Esophagus (tissue), 2 donors: Measurements from ENCODE around the gene ALPG. TPM values are rescaled to one million over a fixed set of nuclear protein-coding genes. Genes with fewer than 3 reads are reported as not detected.
"Not testable (repeated sequence)": the region's sequence is repeated elsewhere in the genome, so short reads cannot be mapped to it uniquely, and the experiment has no call there.

ENCODE experiments used
- H3K27ac ChIP-seq, 2 donors: one replicate each; pipeline ENCODE4 v1.5.1; 2013; ENCODE audit warnings: low read depth in 2 of 2, mild to moderate bottlenecking in 2 of 2, inconsistent platforms in 1 of 2, low read length in 1 of 2, moderate library complexity in 1 of 2
- H3K27me3 ChIP-seq, 2 donors: one replicate each; pipeline ENCODE4 v1.6.1; 2013; ENCODE audit warnings: low read length in 2 of 2, control low read depth in 1 of 2, mild to moderate bottlenecking in 1 of 2; ENCODE audit not compliant: insufficient read depth in 2 of 2, control insufficient read depth in 1 of 2
- H3K36me3 ChIP-seq, 2 donors: one replicate each; pipeline ENCODE4 v1.6.1; 2013; ENCODE audit warnings: low read length in 1 of 2; ENCODE audit not compliant: control insufficient read depth in 2 of 2, insufficient read depth in 2 of 2
- H3K4me1 ChIP-seq, 2 donors: one replicate each; pipeline ENCODE4 v1.6.1; 2013; ENCODE audit warnings: low read length in 1 of 2; ENCODE audit not compliant: control insufficient read depth in 2 of 2, insufficient read depth in 2 of 2
- H3K4me3 ChIP-seq, 2 donors: one replicate each; pipeline ENCODE4 v1.5.1; 2013; ENCODE audit warnings: low read length in 2 of 2, mild to moderate bottlenecking in 2 of 2, low read depth in 1 of 2, moderate library complexity in 1 of 2
- H3K9me3 ChIP-seq, 2 donors: one replicate each; pipeline ENCODE4 v1.6.1; 2013; ENCODE audit warnings: mild to moderate bottlenecking in 2 of 2, low read depth in 1 of 2, low read length in 1 of 2, moderate library complexity in 1 of 2; ENCODE audit not compliant: control insufficient read depth in 2 of 2, insufficient read depth in 1 of 2
- WGBS, 2 donors: extraction: QIAGEN DNeasy Blood & Tissue Kit; methylation state at CpG; one replicate each; pipeline ENCODE4 v1.1.7; 2013; 5-methylcytosine and 5-hydroxymethylcytosine counted together
- polyA plus RNA-seq, 2 donors: library from polyadenylated mRNA; stranded (reverse); fragments of 200-250 nt; gene quantifications; one replicate each; pipeline ENCODE4 v1.2.3, GENCODE V29; 2013
- donor health status: healthy with polysubstance abuse.
- donor health status: Bipolar disorder and iron deficiency.

ALPG gene
- polyA plus RNA-seq, 2 donors: not detected

DNA sequence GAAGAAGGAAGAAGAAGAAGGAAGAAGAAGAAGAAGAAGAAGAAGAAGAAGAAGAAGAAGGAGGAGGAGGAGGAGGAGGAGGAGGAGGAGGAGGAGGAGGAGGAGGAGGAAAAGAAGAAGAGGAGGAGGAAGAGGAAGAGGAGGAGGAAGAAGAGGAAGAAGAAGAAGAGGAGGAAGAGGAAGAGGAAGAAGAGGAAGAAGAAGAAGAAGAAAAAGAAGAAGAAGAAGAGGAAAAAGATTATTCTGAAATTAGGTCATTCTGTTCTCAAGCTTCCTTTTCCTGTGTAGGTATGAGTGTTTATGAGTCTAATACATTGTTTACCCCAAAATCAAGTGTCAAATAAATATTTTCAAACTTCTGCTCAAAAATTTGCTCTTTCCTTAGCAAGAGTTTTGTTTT is 21.6 kb upstream of the ALPG start:
- H3K9me3 ChIP-seq, H3K4me3 ChIP-seq, H3K36me3 ChIP-seq, H3K27ac ChIP-seq, H3K4me1 ChIP-seq: not testable (repeated sequence)
- H3K27me3 ChIP-seq: peaks cover 6 to 31% of the 10 kb centered on the region in 2 donors

- Histone ChIP-seq H3K27me3 (peaks cover 6 to 31% of the 10 kb centered on the region in 2 donors), H3K27ac (no peak overlapping the region), H3K9me3 (peaks cover 0 to 2% of the 10 kb centered on the region in 2 donors), H3K36me3 (no peaks in the 10 kb centered on the region), H3K4me1 (peaks cover 7 to 8% of the 10 kb centered on the region in 2 donors), H3K4me3 (no peak overlapping the region)
- 18 to 19% methylated on average over 24 of the region's 24 CpGs for WGBS, 2 donors
Measured at GRCh38 chr2:232385660-232386489, 20.8 kb upstream of the ALPG start.

DNA sequence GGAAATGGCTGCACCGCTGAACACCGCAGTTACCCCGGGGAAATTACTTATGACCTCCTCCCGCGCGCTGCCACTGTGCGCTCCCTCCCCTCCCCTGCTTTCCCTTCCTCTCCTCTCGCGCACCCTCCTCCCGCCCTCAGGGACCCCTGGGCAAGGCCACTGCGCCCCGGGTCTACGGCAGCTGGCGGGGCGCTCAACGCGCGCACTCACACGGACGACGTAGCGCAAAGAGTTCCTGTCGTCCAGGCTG is 20.2 kb upstream of the ALPG start:
- Histone ChIP-seq H3K36me3 (no peaks in the 10 kb centered on the region), H3K4me1 (peaks cover 7 to 8% of the 10 kb centered on the region in 2 donors), H3K27me3 (peaks cover 6 to 31% of the 10 kb centered on the region in 2 donors), H3K27ac (no peak overlapping the region), H3K9me3 (peaks cover 0 to 2% of the 10 kb centered on the region in 2 donors), H3K4me3 (no peak overlapping the region)
- WGBS, 2 donors: 13 to 15% methylated on average over 23 of the region's 23 CpGs

GRCh38 chr2:232386740-232387450 is 19.7 kb upstream of the ALPG start:
- WGBS, 2 donors: 13 to 20% methylated on average over 67 to 75 of the region's 75 CpGs
- Histone ChIP-seq H3K27me3 (peaks cover 6 to 31% of the 10 kb centered on the region in 2 donors), H3K4me1 (peaks cover 7 to 8% of the 10 kb centered on the region in 2 donors), H3K27ac (no peak overlapping the region), H3K4me3 (no peak overlapping the region), H3K9me3 (peaks cover 0 to 2% of the 10 kb centered on the region in 2 donors), H3K36me3 (no peaks in the 10 kb centered on the region)

DNA sequence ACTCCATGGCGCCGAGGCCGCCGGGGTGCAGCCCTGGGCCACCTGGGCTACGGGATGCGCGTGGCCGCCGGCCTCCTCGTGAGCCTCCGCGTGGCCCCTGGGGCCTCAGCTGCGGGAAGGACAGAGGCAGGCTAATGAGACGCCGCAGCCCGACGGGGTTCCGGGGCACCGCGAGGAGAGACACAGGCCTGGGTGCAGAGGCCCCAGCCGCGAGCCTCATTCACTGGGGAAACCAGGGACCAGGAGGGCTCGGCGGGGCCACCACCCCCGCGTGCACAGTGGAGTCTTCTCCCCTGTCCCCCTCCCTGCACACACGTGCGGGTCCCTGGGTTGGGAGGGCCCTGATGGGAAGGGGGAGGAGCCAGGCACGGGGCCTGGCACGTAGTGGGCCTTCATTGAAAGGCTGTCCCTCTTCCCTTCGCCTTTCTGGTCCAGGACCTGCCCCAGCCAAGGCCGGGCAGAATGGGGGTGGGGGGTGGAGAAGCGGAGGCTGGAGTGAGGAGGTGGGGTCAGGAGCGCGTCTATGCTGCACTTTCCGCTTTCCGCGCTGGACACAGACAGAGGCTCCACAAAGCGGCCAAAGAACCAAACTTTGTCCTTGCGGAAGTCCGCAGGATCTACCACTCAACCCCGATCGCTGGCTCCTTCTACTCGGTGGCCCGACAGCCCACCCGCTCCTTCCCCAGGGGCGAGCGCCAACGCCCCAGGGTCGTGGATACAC is 19.0 kb upstream of the ALPG start:
- Histone ChIP-seq H3K27me3 (peaks cover 6 to 26% of the 10 kb centered on the region in 2 donors), H3K27ac (no peak overlapping the region), H3K4me1 (peaks cover 7 to 8% of the 10 kb centered on the region in 2 donors), H3K4me3 (no peak overlapping the region), H3K9me3 (peaks cover 0 to 2% of the 10 kb centered on the region in 2 donors), H3K36me3 (no peaks in the 10 kb centered on the region)
- WGBS, 2 donors: 14 to 17% methylated on average over 47 to 50 of the region's 50 CpGs

DNA sequence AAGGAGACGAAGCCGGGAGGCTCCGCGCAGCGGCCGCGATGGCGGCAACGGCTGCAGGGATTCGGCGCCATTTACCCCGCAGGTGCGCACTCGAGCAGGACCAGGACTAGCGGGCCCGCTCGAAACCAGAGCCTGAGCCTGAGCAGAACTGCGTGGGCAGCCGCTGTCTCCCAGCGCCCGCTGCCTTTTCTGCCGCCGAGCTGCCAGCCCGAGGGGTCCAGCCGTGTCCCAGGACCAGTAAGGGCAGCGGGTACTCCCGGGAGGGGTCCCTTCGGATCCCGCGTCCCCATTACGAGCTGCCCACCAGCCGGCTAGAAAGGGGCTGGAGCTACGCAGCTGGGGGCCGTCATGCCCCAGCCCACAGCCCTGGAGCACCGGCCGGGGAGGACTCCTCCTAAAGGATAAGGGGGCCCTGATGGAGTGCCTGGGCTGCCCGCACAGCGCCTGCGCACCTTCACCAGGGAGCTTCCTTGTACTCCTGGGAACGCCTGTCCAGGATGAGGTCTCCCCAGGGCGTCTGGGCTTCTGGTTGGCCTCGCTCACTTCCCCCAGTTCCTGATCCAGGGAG is 18.2 kb upstream of the ALPG start:
- peaks cover 0 to 2% of the 10 kb centered on the region in 2 donors for H3K9me3 ChIP-seq
- H3K27me3 ChIP-seq: peaks cover 6 to 26% of the 10 kb centered on the region in 2 donors
- peaks cover 7 to 8% of the 10 kb centered on the region in 2 donors for H3K4me1 ChIP-seq
- 13 to 24% methylated on average over 42 of the region's 42 CpGs for WGBS, 2 donors
- H3K36me3 ChIP-seq: no peaks in the 10 kb centered on the region
- no peak overlapping the region for H3K4me3 ChIP-seq
- H3K27ac ChIP-seq: no peak overlapping the region

- no peak overlapping the region for H3K4me3 ChIP-seq
- no peaks in the 10 kb centered on the region for H3K36me3 ChIP-seq
- peaks cover 7 to 8% of the 10 kb centered on the region in 2 donors for H3K4me1 ChIP-seq
- H3K9me3 ChIP-seq: peaks cover 0 to 2% of the 10 kb centered on the region in 2 donors
- H3K27me3 ChIP-seq: peaks cover 6 to 26% of the 10 kb centered on the region in 2 donors
- no peak overlapping the region for H3K27ac ChIP-seq
- 55 to 64% methylated on average over 6 of the region's 6 CpGs for WGBS, 2 donors
Measured at GRCh38 chr2:232389327-232389726, 17.3 kb upstream of the ALPG start.

DNA sequence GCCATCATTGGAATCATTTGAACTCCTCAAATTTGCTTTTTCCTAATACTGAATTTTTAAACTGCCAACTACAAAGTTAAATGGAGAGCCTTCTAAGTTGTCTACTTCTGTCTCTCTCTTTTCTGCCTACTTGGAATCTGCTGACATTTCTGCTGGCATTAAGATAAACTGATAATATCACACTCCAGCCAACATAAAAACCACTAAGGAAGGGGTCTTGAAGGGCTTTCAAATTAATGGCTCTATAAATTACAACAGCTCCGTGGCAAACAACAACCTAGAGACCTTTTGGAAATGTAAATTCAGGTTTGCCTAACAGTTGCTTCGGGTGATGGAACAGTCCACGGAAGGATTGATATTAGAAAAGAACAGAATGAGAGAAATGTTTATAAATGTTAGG is 16.0 kb upstream of the ALPG start:
- H3K4me3 ChIP-seq: no peak overlapping the region
- 30 to 43% methylated on average over 3 of the region's 3 CpGs for WGBS, 2 donors
- H3K9me3 ChIP-seq: peaks cover 0 to 2% of the 10 kb centered on the region in 2 donors
- no peak overlapping the region for H3K27ac ChIP-seq
- H3K36me3 ChIP-seq: no peaks in the 10 kb centered on the region
- H3K4me1 ChIP-seq: peaks cover 7 to 8% of the 10 kb centered on the region in 2 donors
- peaks cover 6 to 24% of the 10 kb centered on the region in 2 donors for H3K27me3 ChIP-seq

- 94 to 95% methylated on average over 8 of the region's 8 CpGs for WGBS, 2 donors
- Histone ChIP-seq H3K4me3 (no peak overlapping the region), H3K4me1 (no peaks in the 10 kb centered on the region), H3K36me3 (no peaks in the 10 kb centered on the region), H3K27me3 (peaks cover 0 to 2% of the 10 kb centered on the region in 2 donors), H3K9me3 (no peaks in the 10 kb centered on the region), H3K27ac (no peak overlapping the region)
Measured at GRCh38 chr2:232393556-232393955, 13.1 kb upstream of the ALPG start.
